ENCODE results near the gene KRT81. TPM values are rescaled to one million over a fixed set of nuclear protein-coding genes. Genes with fewer than 3 reads are reported as not detected.
A peak's percentile ranks its signal among the peaks of the same experiment; 100 is the strongest.
"Not testable (repeated sequence)": the region's sequence is repeated elsewhere in the genome, so short reads cannot be mapped to it uniquely, and the experiment has no call there.

Gene KRT81
- total RNA-seq, 1 experiment from 2014 or later: 3.3 TPM

GRCh38 chr12:52304941-52305411 is 13.6 kb upstream of the KRT81 start:
- in situ Hi-C loops (cut with HindIII; ENCODE audit: low pct_unique_long_range_greater_than_20kb, low sequenced_read_pairs): not testable (repeated sequence)

GRCh38 chr12:52302242-52302914 is 11.0 kb upstream of the KRT81 start:
- DNase-seq (ENCODE audit: low read depth); in situ Hi-C loops (cut with HindIII; ENCODE audit: low pct_unique_long_range_greater_than_20kb, low sequenced_read_pairs): not testable (repeated sequence)

More at GRCh38 chr12:52304941-52305411, 13.6 kb upstream of the KRT81 start:
- not testable (repeated sequence) for DNase-seq (ENCODE audit: low read depth)

DNA sequence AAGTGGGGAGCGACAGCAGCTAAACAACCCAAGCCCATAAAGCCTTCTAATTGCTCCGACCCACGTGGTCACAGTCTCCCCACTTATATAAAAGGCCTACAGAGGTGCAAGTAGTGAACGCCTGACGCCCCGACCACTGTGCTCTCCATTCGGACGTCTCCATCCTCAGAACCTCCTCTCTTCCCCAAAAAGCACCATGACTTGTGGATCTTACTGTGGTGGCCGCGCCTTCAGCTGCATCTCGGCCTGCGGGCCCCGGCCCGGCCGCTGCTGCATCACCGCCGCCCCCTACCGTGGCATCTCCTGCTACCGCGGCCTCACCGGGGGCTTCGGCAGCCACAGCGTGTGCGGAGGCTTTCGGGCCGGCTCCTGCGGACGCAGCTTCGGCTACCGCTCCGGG is 10.4 kb upstream of the KRT81 start:
- in situ Hi-C loops (cut with HindIII; ENCODE audit: low pct_unique_long_range_greater_than_20kb, low sequenced_read_pairs); DNase-seq (ENCODE audit: low read depth): not testable (repeated sequence)

GRCh38 chr12:52300796-52301691 is 9.7 kb upstream of the KRT81 start:
- no peak for DNase-seq (ENCODE audit: low read depth)
- in situ Hi-C loops (cut with HindIII; ENCODE audit: low pct_unique_long_range_greater_than_20kb, low sequenced_read_pairs): no loop called here

- no peak for DNase-seq (ENCODE audit: low read depth)
- in situ Hi-C loops (cut with HindIII; ENCODE audit: low pct_unique_long_range_greater_than_20kb, low sequenced_read_pairs): no loop called here
Measured at GRCh38 chr12:52298677-52299190, 7.4 kb upstream of the KRT81 start.

DNA sequence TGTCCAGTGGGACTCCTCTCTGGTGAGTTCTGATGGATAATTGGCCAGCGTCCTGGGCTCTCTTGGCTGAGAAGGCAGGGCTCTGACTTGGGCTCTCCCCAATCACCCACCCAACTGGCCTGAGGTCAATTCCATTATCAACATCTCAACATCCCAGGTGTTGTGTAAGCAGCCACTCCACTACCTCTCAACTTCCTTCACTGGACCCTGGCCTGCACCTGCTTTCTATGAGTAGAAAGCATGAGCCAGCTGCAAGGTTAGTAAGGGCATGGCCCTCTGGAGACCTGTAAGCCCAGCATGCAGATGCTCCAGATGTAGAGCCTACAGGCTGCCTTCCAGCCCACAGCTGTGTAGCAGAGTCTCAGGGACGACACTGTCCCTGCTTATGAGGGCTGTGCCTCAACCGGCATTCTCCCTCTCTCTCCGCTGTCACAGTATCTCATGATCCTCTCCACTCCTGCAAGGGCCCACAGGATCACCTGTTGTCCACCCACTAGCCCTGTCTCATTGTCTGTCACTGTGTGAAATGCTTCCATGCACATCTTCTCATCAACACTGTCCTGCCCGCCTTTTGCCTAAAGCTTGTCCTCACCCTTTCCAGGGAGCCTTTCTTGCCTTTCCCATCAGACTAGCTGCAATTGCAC is 5.4 kb upstream of the KRT81 start:
- in situ Hi-C loops (cut with HindIII; ENCODE audit: low pct_unique_long_range_greater_than_20kb, low sequenced_read_pairs): no loop called here
- DNase-seq (ENCODE audit: low read depth): no peak

GRCh38 chr12:52295663-52296062 is 4.3 kb upstream of the KRT81 start:
- in situ Hi-C loops (cut with HindIII; ENCODE audit: low pct_unique_long_range_greater_than_20kb, low sequenced_read_pairs): no loop called here
- no peak for DNase-seq (ENCODE audit: low read depth)

DNA sequence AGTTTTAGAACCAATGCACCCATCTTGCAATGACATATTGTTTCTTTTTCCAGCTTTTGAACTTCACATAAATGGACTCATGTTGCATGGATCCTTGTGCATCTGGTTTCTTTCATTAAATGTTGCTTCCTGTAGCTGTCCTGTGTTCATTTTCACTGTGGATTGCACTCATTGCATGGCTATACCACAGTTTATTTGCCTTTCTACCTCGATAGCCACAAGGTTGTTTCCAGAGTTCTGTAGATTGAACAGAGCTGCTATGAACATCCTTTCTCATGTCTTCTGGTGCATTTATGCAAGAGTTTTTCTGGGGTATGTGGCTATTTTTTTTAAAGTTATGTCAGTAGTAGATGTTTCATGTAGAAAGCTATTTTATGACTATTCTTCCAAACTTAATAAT is 3.5 kb upstream of the KRT81 start:
- DNase-seq (ENCODE audit: low read depth): no peak
- in situ Hi-C loops (cut with HindIII; ENCODE audit: low pct_unique_long_range_greater_than_20kb, low sequenced_read_pairs): no loop called here

GRCh38 chr12:52293926-52294325 is 2.6 kb upstream of the KRT81 start:
- DNase-seq (ENCODE audit: low read depth): no peak
- in situ Hi-C loops (cut with HindIII; ENCODE audit: low pct_unique_long_range_greater_than_20kb, low sequenced_read_pairs): no loop called here

DNA sequence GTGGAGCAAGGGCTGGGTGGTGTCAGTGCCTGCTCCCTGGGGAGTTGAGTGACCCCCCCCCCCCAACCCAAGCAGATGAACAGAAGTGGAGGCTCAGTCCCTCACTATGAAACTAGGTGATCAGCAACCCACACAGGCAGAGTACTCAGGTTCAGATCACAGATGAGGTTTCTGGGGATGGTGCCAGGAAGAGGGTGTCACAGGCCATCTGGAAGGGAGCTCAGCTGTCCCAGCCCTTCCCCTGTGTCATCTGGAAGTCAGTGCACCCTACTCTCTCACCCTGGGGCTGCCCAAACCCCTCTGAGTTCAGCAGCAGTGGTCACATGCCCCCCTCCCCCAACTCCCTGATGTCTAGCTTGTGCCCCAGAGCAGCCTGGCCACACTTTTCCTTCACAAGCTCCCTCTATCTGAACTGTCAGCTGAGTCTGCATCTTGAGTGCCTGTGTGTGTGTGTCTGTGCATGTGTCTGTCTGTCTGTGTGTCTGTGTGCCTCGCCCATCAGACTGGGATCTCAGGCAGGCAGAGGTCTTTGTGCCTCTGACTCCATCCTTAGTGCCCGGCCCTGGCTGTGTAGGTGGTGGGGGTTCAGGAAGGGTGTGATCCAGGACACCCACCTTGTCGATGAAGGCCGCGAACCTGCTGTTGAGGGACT is 725 bp downstream of the KRT81 start:
- in situ Hi-C loops (cut with HindIII; ENCODE audit: low pct_unique_long_range_greater_than_20kb, low sequenced_read_pairs); DNase-seq (ENCODE audit: low read depth): not testable (repeated sequence)

DNA sequence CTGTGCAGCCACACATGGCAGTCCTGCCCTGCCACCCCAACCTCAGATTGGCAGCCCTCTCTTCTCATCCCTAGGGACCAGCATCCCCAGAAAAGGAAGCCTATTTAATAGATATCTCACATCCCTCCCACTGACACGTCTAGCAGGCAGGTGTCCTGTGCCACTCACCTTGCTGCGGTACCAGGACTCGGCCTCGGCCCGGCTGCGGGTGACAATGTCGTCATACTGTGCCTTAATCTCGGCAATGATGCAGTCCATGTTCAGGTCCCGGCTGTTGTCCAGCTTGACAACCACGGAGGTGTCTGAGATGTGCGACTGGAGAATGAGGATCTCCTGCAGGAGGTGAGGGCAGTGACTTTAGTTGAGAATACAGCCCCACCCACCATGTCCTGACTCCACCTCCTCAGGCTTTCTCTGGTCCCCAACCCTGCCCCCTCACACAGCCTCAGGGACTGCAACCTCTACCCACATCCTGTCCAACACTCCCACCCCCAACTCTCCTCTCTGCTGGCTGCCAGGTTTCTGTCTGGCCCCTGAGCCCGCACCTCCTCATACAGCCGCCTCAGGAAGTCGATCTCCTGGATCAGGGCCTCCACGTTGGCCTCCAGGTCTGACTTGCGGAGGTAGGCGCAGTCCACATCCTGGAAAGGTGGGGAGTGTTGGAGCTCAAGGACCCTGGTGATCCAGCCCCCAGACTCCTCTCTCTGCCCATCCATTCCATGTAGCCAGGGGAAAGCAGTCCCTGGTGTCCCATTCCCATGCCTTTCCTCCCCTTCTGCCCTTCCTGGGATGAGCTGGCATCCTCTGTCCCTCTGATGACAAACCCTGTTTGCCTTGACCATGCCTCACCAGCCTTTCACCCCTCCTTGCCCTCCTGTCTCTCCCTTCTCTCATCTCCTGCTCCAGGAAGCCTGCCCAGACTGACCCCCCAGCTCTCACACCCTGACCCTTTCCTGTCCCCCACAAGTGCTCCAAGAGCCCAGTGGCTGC is 3.2 kb downstream of the KRT81 start:
- DNase-seq (ENCODE audit: low read depth); in situ Hi-C loops (cut with HindIII; ENCODE audit: low pct_unique_long_range_greater_than_20kb, low sequenced_read_pairs): not testable (repeated sequence)

GRCh38 chr12:52286857-52287785 is 4.2 kb downstream of the KRT81 start:
- in situ Hi-C loops (cut with HindIII; ENCODE audit: low pct_unique_long_range_greater_than_20kb, low sequenced_read_pairs); DNase-seq (ENCODE audit: low read depth): not testable (repeated sequence)

DNA sequence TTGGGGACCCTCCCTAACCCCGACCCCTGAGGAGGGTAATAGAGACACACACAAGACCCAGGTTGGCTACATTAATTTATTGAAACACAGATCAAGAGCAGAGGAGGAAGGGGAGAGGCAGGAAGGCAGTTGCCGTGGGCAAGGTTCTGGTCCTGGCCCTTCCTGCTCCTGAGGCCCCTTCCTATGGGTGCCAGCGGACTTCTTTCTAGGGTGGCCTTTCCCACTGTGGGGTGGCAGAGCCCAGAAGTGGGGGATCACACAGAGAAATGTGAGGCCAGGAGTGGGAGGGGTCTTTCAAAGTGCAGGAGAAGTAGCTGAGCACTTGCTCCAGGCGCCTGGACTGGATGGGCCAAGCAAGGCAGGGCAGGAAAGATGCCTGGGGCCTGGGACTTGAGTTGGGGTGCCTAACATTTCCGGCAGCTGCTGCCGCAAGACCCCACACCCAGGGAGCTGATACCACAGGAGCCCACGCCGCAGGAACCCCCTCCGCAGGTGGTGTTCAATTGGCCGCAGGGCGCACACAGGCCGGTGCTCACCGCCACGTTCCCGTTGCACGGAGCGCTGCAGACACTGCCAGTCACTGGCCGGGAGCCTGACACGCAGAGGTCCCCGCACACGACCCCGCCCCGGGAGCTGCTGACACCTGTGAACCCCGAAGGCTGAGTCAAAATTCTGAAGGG is 5.3 kb downstream of the KRT81 start:
- DNase-seq (ENCODE audit: low read depth): no peak
- in situ Hi-C loops (cut with HindIII; ENCODE audit: low pct_unique_long_range_greater_than_20kb, low sequenced_read_pairs): no loop called here

DNA sequence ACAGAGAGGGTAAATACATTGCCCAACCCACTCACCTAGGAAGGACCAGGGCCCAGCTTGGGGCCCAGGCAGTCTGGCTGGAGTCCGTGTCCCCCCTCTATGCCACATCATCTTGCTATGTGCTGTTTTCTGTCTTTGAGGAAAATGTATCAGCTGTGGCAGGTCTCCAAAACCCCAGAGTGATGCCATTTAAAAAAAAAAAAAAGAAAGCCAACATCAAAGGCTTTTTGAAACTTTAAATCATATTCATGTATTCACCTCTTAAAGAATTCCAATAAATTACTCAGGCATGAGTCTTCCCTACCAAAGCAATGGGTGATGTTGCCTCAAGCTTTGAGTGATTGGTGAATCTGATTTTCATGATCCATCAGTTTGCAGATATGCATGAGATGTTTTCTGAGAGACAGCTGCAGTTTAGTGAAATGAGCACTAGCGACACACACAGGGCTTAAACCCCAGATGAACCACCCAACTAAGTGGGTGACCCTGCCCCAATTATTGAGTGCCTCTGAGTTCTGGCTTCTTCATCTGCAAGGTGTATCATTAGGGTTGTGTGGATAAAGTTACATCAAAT is 6.1 kb downstream of the KRT81 start:
- DNase-seq (ENCODE audit: low read depth): peak; percentile 48
- in situ Hi-C loops (cut with HindIII; ENCODE audit: low pct_unique_long_range_greater_than_20kb, low sequenced_read_pairs): no loop called here

DNA sequence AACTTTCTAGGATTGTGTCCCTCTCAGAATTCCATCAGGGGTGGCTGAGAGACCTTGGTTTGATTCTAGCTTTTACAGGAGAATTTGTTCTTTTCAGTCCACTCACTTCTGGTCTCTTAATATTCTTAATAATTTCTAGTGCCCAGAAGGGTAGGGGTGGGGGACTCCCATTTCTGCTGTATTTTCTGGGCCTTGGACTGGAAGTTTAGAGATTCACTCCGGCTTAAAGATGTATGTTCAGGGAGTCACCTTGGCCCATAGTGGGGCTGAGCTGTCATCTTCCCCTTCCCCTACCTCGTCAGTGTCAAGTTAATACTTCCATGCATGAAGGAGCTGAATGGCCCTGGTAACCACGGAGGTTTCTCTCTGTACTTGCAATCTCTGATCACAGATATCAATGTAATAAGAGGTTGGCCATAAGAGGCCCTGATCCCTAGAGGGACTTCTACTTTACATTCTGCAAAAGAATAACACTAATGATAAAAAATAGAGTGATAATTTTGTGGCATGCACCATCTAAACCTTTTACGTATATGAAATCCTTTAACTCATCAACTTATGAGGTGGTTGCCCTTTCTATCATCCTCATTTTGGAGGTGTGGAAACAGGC is 6.7 kb downstream of the KRT81 start:
- no peak for DNase-seq (ENCODE audit: low read depth)

More for the DNA sequence above, 6.7 kb downstream of the KRT81 start:
- in situ Hi-C loops (cut with HindIII; ENCODE audit: low pct_unique_long_range_greater_than_20kb, low sequenced_read_pairs): loop anchor here (5.0 kb wide), 1 partner anchor 67 kb away; no protein-coding TSS in a partner anchor

Data from Caki2 (cell line).